Measurements from ENCODE around the gene BRD2. TPM values are rescaled to one million over a fixed set of nuclear protein-coding genes. Genes with fewer than 3 reads are reported as not detected.

BRD2 gene
- total and polyA plus RNA-seq, 9 of the 15 experiments (the other 6 are each of a cell fraction or from before 2014, with no cell fraction given) = 19.0 to 252 (median 181) TPM

GRCh38 chr6:32971242-32971580 is 2.8 kb downstream of the BRD2 start (continued):
- no peak for TF ChIP-seq MGA (IDR thresholded peaks at IDR 0.05)
- TF ChIP-seq SMARCA5 (IDR thresholded peaks at IDR 0.05) = 0 out of 2 replicates have a peak, but pooled peaks have one; percentile 53
- no peak for TF ChIP-seq NUFIP1 (IDR thresholded peaks at IDR 0.05; ENCODE audit: partially characterized antibody)
- TF ChIP-seq E2F8 (IDR thresholded peaks at IDR 0.05; ENCODE audit: low read depth, partially characterized antibody) = no peak

All from K562 (cell line).